Measurements from ENCODE around the gene TMEM204. TPM values are rescaled to one million over a fixed set of nuclear protein-coding genes. Genes with fewer than 3 reads are reported as not detected.

TMEM204 gene
- 0.45 TPM in 1 of 2 replicates, not detected in the other for total RNA-seq
- 0.29 TPM for polyA plus RNA-seq (2012)

GRCh38 chr16:1533443-1533951, at the start of gene TMEM204:
Gene TMEM204, plus strand, starts transcription at chr16:1533666. Its CDS starts 610 bp downstream, at chr16:1534276.
- DNase-seq (ENCODE audit: low read depth): no peak

GRCh38 chr16:1485847-1486496, 47.5 kb upstream of the TMEM204 start:
- DNase-seq (ENCODE audit: low read depth): no peak

- DNase-seq (ENCODE audit: low read depth): no peak
Measured at GRCh38 chr16:1486551-1487390, 46.7 kb upstream of the TMEM204 start.

- no peak for DNase-seq (ENCODE audit: low read depth)
Measured at GRCh38 chr16:1487395-1488053, 45.9 kb upstream of the TMEM204 start.

DNA sequence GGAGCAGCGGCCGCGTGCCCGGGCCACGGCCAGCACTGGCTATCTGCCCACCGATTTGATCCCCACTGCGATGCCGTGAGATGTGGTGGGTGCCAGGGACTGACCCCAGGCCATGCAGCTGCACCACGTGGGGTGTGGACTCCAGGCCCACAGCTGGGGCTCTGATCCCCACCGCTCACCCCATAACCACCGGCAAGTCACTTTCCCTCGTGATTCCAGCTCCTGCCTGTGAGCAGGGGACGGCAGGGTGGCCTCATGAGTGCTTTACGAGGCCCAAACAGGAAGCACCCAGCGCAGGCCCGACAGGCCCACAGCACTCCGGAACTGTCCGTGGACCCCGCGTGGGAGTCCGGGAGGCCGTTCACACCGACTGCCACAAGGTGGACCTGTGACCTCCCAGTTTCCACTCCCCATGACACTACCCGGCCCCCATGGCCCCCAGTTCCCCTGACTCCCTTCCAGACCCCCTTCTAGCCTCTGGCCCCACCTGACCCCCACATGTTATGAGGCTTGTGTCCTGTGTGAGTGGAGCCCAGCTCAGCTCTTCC, 45.3 kb upstream of the TMEM204 start:
- DNase-seq (ENCODE audit: low read depth): no peak

DNA sequence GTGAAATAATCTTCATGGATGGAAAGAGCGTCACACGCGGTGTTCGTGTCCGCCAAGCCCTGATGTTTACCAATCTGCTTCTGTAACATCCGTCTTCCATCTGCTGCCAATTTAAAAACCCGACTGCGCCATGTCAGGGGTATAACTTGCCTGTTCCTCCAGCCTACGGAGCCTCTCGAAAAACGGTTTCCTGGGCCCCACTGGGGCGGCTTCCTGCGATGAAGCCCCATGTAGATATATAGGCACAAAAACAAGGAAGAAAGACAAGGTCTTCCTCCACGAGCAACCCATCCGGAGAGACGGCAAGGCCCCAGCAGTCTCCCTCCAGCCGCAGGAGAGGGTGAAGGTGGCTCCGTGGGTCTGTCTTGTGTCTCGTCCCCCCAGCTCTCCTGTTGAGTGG, 44.8 kb upstream of the TMEM204 start, which contains the start of gene PTX4:
PTX4 (minus strand) TSS at position 326 of the 400 bp plus-strand sequence; CDS start at position 291, 35 bp downstream.
- DNase-seq (ENCODE audit: low read depth): no peak

DNA sequence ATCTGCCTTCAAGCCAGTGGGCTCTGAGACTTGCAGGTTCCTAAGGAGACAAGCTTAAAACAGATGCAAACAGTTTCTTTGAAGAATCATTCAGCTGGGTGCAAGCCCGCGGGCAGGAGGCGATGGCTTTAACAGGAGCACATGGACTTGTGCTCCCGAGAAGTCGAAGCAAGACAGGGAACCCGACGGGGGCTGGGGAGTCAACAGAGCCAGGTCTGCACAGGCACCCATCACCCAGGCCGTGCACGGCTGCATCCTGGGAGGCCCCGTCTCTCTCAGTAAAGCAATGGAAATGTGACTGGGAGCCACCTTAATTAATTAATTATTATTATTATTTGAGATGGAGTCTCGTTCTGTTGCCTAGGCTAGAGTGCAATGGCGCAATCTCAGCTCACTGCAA, 44.4 kb upstream of the TMEM204 start:
- no peak for DNase-seq (ENCODE audit: low read depth)

GRCh38 chr16:1491327-1491726, 42.1 kb upstream of the TMEM204 start:
- DNase-seq (ENCODE audit: low read depth): no peak

DNA sequence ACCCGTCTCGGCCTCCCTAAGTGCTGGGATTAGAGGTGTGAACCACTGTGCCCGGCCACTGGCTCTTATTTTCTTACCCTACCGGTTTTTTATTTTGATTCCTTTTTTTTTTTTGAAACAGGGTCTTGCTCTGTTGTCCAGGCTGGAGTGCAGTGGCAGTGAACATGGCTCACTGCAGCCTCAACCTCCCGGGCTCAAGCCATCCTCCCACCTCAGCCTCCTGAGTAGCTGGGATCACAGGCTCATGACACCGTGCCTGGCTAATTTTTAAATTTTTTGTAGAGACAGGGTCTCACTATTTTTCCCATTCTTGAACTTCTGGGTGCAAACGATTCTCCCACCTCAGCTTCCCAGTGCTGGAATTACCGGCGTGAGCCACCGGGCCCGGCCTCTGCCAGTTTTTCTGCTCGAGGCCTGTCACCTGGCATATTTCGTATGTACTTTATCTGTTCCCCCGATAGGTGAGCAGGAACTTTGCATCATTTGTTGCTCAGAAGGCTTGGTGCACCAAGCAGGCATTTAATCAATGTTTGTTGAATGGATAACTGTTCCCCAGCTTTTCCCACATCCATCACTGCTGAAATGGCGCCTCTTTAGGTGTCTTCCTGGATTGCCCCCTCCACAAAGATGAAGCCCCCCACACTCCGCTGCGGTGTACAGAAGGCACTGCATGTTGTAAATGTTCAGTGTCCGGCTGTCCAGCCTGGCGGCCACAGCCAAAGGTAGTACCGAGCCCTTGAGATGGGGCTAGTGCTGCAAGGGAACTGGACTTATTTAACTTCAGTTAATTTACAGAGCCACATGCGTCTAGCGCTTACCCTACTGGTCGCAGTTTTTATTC, 41.2 kb upstream of the TMEM204 start:
- no peak for DNase-seq (ENCODE audit: low read depth)

DNA sequence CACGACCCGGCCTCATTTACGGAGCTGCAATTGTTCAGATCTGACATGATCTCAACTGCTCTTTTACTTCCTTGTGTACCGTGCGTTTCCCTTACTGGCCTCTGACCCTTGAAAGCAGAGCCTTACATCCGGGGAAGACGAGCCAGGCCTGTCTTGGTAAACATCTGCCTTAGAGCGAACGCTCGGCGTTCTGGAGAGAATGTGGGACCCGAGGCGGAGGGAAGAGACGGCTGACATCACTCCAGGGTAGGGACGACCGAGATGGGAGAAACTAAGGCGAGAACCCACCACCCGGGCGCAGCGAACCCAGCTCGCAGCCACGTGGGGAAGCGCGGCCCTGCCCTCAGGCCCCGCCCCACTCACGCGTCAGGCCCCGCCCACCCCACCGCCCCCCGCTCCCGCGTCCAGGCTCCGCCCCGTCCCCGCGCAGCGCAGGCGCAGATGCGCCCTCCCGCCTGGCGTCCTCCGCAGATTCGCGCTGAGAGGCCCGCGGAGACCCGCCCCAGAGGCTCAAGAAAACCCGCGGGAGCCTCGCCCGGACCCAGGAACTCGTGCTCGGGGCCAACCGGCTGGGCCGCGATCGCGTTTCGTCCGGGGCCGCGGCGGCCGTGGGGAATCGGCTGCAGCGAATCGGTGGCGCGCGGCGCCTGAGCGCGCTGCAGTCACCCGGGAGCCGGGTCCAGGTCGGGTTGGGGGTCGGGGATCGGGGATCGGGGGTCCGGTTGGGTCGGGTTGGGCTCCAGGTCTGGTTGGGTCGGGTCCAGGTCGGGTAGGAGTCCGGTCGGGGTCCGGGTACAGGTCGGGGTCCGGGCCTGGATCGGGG, 40.3 kb upstream of the TMEM204 start, which contains the start of gene TELO2:
TELO2 (plus strand) TSS at position 438 of the 823 bp plus-strand sequence. CDS start 922 bp downstream, outside the sequence.
- peak; percentile 78 for DNase-seq (ENCODE audit: low read depth)

DNA sequence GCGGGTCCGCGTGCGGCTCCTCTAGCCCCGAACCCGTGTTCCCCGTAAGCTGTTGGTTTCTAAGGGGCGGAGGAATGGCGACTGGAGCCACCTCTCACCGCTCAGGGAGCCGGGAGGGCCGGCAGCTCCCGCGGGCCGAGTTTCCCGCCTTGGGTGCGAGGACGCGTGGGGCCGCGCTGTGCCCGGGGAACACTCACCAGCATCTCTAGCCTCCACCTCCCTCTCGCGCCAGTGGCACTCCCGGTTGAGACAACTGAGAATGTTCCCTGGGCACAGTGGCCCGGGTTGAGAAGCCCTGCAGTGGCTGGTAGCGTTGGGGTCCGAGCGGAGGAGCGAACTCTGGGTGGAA, 39.7 kb upstream of the TMEM204 start:
- peak; percentile 23 for DNase-seq (ENCODE audit: low read depth)

DNA sequence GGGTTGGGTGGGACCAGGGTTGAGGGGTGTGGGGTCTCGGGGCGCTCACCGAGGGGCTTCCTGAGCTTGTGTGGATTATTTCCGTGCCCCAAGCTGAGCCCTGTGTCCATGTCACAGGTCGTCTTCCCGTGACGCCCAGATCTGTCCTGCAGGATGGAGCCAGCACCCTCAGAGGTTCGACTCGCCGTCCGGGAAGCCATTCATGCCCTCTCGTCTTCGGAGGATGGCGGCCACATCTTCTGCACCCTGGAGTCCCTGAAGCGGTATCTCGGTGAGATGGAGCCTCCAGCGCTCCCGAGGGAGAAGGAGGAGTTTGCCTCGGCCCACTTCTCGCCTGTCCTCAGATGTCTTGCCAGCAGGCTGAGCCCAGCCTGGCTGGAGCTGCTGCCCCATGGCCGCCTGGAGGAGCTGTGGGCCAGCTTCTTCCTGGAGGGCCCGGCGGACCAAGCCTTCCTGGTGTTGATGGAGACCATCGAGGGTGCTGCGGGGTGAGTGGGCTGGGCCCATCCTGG, 39.3 kb upstream of the TMEM204 start:
- DNase-seq (ENCODE audit: low read depth): peak; percentile 45

DNA sequence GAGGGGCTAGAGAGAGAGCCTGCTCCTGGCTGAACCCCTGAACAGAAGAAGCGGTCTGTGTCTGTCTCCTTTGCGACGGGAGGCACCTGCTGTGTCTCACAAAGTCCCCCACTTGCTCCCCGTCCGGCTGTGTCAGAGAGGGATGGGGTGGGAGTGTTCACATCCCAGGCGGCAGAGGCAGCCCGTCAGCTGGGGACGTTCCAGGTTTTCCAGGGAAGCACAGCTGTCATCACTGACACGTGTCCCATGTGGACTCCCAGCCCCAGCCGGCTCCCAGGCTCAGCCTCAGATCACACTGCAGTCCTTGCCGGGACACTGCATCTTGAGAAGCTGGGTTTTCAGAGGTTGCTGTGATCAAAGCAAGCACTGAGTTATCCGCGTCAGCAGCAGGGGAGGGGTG, 38.8 kb upstream of the TMEM204 start:
- DNase-seq (ENCODE audit: low read depth): peak; percentile 80

DNA sequence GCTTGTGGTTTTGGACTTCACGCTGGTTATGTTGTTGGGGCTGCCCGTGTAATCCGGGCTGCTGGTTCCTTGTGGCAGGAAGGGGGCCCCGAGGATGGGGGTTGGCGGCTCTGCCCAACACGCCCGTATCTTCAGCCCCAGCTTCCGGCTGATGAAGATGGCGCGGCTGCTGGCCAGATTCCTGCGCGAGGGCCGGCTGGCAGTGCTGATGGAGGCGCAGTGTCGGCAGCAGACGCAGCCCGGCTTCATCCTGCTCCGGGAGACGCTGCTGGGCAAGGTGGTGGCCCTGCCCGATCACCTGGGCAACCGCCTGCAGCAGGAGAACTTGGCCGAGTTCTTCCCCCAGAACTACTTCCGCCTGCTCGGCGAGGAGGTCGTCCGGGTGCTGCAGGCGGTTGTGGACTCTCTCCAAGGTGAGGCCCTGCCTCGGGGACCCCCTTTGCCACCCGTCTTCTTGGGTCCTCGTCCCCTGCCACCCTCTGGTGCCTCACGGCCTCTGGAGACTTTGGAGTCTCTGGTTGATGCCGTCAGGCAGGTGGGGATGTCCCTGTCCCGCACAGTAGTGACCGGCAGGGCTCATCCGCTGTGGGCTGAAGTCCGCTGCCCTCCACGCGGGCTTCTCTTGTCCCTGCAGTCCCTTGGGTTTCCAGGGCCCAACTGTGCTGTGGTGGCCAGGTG, 38.1 kb upstream of the TMEM204 start:
- DNase-seq (ENCODE audit: low read depth): no peak

DNA sequence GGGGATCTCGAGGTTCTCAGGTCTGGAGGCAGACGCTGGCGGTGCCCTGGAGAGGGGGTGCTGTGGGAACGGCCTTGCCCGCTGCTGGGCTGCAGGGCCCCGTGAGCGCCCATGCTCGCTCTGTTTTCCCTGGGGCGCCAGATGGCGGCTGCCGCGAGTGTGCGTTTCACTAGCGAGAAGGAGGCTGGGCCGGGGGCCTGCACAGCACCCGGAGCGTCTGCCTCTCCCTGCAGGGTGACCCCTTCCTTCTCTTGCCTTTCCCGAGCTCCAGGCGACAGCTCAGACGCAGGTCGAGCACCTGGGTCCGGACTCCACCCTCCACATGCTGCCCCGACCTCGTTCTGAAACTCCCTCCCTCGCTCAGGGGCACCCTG, 37.6 kb upstream of the TMEM204 start:
- no peak for DNase-seq (ENCODE audit: low read depth)

DNA sequence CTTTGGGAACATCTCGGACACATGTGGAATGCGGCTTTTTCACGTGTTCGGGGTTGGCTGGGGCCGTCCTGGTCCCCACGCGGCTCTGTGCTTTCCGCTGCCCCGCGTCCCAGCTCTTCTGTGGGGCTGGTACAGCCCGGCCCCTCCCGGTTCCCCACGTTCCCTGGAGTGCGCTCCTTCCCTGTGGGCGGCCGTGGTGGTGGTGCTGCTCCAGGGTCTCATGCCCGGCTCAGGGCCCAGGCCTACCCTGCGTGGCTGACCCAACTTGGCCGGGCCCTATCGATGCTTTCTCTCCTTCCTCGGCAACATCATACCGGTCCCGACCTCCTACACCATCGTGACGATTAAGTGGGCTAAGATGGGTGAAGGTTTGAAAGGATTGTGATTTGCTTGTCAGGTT, 37.0 kb upstream of the TMEM204 start:
- no peak for DNase-seq (ENCODE audit: low read depth)

DNA sequence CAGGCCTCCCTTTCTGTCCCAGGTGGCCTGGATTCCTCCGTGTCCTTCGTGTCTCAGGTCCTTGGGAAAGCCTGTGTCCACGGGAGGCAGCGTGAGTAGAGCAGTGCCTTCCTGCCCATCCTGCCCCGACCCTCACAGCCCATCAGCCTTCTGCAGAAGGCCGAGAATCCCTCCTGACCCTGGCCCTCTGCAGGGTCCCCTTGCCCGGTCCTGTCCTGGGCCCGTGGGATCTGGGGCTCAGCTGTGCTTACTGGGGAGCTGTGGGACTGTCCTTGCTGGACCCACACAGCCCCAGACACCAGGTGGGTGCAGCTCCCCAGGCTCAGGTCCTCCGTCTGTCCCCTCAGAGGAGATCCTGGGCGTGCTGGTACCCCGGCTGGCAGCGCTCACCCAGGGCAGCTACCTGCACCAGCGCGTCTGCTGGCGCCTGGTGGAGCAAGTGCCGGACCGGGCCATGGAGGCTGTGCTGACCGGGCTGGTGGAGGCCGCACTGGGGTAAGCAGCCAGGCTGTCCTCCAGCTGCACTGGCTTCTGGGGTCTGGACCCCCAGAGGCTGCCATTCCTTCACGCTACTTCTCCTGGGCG, 36.4 kb upstream of the TMEM204 start:
- DNase-seq (ENCODE audit: low read depth): no peak

- DNase-seq (ENCODE audit: low read depth): no peak
Measured at GRCh38 chr16:1498899-1499676, 34.4 kb upstream of the TMEM204 start.

Data from myocyte (in vitro differentiated cells).